Measurements from ENCODE around the gene ZMAT3. TPM values are rescaled to one million over a fixed set of nuclear protein-coding genes. Genes with fewer than 3 reads are reported as not detected.

ZMAT3 gene
- polyA plus RNA-seq, 4 donors: 1.6 to 4.2 (median 2.0) TPM

GRCh38 chr3:179098388-179099077 is 26.9 kb upstream of the ZMAT3 start:
- DNase-seq (no peak), FAIRE-seq (no peak)
- H3K4me1 ChIP-seq (ENCODE audit: control insufficient read depth in 3 of 3, insufficient read depth in 2 of 3, low read depth in 1 of 3, low read length in 2 of 3): no peaks in the 10 kb centered on the region
- H3K27me3 ChIP-seq (ENCODE audit: control insufficient read depth in 3 of 3, insufficient read depth in 3 of 3, low read length in 3 of 3): no peaks in the 10 kb centered on the region
- no peak overlapping the region for H3K27ac ChIP-seq (ENCODE audit: low read depth in 1 of 3, low read length in 2 of 3)
- no peaks in the 10 kb centered on the region for H3K36me3 ChIP-seq (ENCODE audit: control insufficient read depth in 3 of 3, insufficient read depth in 2 of 3, low read depth in 1 of 3, low read length in 3 of 3)
- WGBS, 3 donors: 67 to 76% (median 73%) methylated on average over 7 of the region's 7 CpGs
- H3K9me3 ChIP-seq (ENCODE audit: control insufficient read depth in 2 of 2, insufficient read depth in 1 of 2, low read depth in 1 of 2, low read length in 1 of 2): no peaks in the 10 kb centered on the region
- no peak overlapping the region for H3K4me3 ChIP-seq (ENCODE audit: low read depth in 1 of 3, low read length in 3 of 3)

- no peak for FAIRE-seq
- 79 to 94% (median 90%) methylated on average over 1 of the region's 1 CpG for WGBS, 3 donors
- H3K9me3 ChIP-seq (ENCODE audit: control insufficient read depth in 2 of 2, insufficient read depth in 1 of 2, low read depth in 1 of 2, low read length in 1 of 2): no peaks in the 10 kb centered on the region
- H3K27ac ChIP-seq (ENCODE audit: low read depth in 1 of 3, low read length in 2 of 3): no peak overlapping the region
- no peaks in the 10 kb centered on the region for H3K4me1 ChIP-seq (ENCODE audit: control insufficient read depth in 3 of 3, insufficient read depth in 2 of 3, low read depth in 1 of 3, low read length in 2 of 3)
- H3K27me3 ChIP-seq (ENCODE audit: control insufficient read depth in 3 of 3, insufficient read depth in 3 of 3, low read length in 3 of 3): no peaks in the 10 kb centered on the region
- no peak for DNase-seq
- no peaks in the 10 kb centered on the region for H3K36me3 ChIP-seq (ENCODE audit: control insufficient read depth in 3 of 3, insufficient read depth in 2 of 3, low read depth in 1 of 3, low read length in 3 of 3)
- no peak overlapping the region for H3K4me3 ChIP-seq (ENCODE audit: low read depth in 1 of 3, low read length in 3 of 3)
These were observed 22.2 kb upstream of the ZMAT3 start for GRCh38 chr3:179093807-179094206.

GRCh38 chr3:179091113-179091512 is 19.5 kb upstream of the ZMAT3 start:
- no peaks in the 10 kb centered on the region for H3K27me3 ChIP-seq (ENCODE audit: control insufficient read depth in 3 of 3, insufficient read depth in 3 of 3, low read length in 3 of 3)
- no peaks in the 10 kb centered on the region for H3K36me3 ChIP-seq (ENCODE audit: control insufficient read depth in 3 of 3, insufficient read depth in 2 of 3, low read depth in 1 of 3, low read length in 3 of 3)
- no peaks in the 10 kb centered on the region for H3K9me3 ChIP-seq (ENCODE audit: control insufficient read depth in 2 of 2, insufficient read depth in 1 of 2, low read depth in 1 of 2, low read length in 1 of 2)
- no peak overlapping the region for H3K27ac ChIP-seq (ENCODE audit: low read depth in 1 of 3, low read length in 2 of 3)
- no peaks in the 10 kb centered on the region for H3K4me1 ChIP-seq (ENCODE audit: control insufficient read depth in 3 of 3, insufficient read depth in 2 of 3, low read depth in 1 of 3, low read length in 2 of 3)
- no peak overlapping the region for H3K4me3 ChIP-seq (ENCODE audit: low read depth in 1 of 3, low read length in 3 of 3)
- DNase-seq: no peak
- FAIRE-seq: no peak

- FAIRE-seq (no peak), DNase-seq (peak in 1 of 2 donors; percentile 11)
- no peak overlapping the region for H3K4me3 ChIP-seq (ENCODE audit: low read depth in 1 of 3, low read length in 3 of 3)
- H3K4me1 ChIP-seq (ENCODE audit: control insufficient read depth in 3 of 3, insufficient read depth in 2 of 3, low read depth in 1 of 3, low read length in 2 of 3): no peaks in the 10 kb centered on the region
- no peaks in the 10 kb centered on the region for H3K9me3 ChIP-seq (ENCODE audit: control insufficient read depth in 2 of 2, insufficient read depth in 1 of 2, low read depth in 1 of 2, low read length in 1 of 2)
- no peaks in the 10 kb centered on the region for H3K36me3 ChIP-seq (ENCODE audit: control insufficient read depth in 3 of 3, insufficient read depth in 2 of 3, low read depth in 1 of 3, low read length in 3 of 3)
- H3K27me3 ChIP-seq (ENCODE audit: control insufficient read depth in 3 of 3, insufficient read depth in 3 of 3, low read length in 3 of 3): no peaks in the 10 kb centered on the region
- 11 to 59% (median 31%) methylated on average over 2 of the region's 2 CpGs for WGBS, 3 donors
- H3K27ac ChIP-seq (ENCODE audit: low read depth in 1 of 3, low read length in 2 of 3): no peak overlapping the region
These were observed 16.7 kb upstream of the ZMAT3 start for GRCh38 chr3:179088306-179088705.

GRCh38 chr3:179083977-179084376 is 12.4 kb upstream of the ZMAT3 start:
- no peak for FAIRE-seq
- DNase-seq: no peak

GRCh38 chr3:179082416-179082815 is 10.8 kb upstream of the ZMAT3 start:
- Histone ChIP-seq H3K9me3 (ENCODE audit: control insufficient read depth in 2 of 2, insufficient read depth in 1 of 2, low read depth in 1 of 2, low read length in 1 of 2) (no peaks in the 10 kb centered on the region), H3K4me1 (ENCODE audit: control insufficient read depth in 3 of 3, insufficient read depth in 2 of 3, low read depth in 1 of 3, low read length in 2 of 3) (no peaks in the 10 kb centered on the region), H3K27ac (ENCODE audit: low read depth in 1 of 3, low read length in 2 of 3) (no peak overlapping the region), H3K4me3 (ENCODE audit: low read depth in 1 of 3, low read length in 3 of 3) (no peak overlapping the region), H3K27me3 (ENCODE audit: control insufficient read depth in 3 of 3, insufficient read depth in 3 of 3, low read length in 3 of 3) (no peaks in the 10 kb centered on the region), H3K36me3 (ENCODE audit: control insufficient read depth in 3 of 3, insufficient read depth in 2 of 3, low read depth in 1 of 3, low read length in 3 of 3) (no peaks in the 10 kb centered on the region)
- DNase-seq (no peak), FAIRE-seq (no peak)
- 62 to 76% (median 67%) methylated on average over 3 of the region's 3 CpGs for WGBS, 3 donors

More at GRCh38 chr3:179083977-179084376, 12.4 kb upstream of the ZMAT3 start:
- Histone ChIP-seq H3K27ac (ENCODE audit: low read depth in 1 of 3, low read length in 2 of 3) (no peak overlapping the region), H3K4me1 (ENCODE audit: control insufficient read depth in 3 of 3, insufficient read depth in 2 of 3, low read depth in 1 of 3, low read length in 2 of 3) (no peaks in the 10 kb centered on the region), H3K4me3 (ENCODE audit: low read depth in 1 of 3, low read length in 3 of 3) (no peak overlapping the region), H3K36me3 (ENCODE audit: control insufficient read depth in 3 of 3, insufficient read depth in 2 of 3, low read depth in 1 of 3, low read length in 3 of 3) (no peaks in the 10 kb centered on the region), H3K27me3 (ENCODE audit: control insufficient read depth in 3 of 3, insufficient read depth in 3 of 3, low read length in 3 of 3) (no peaks in the 10 kb centered on the region), H3K9me3 (ENCODE audit: control insufficient read depth in 2 of 2, insufficient read depth in 1 of 2, low read depth in 1 of 2, low read length in 1 of 2) (no peaks in the 10 kb centered on the region)
- WGBS, 3 donors: 54 to 68% (median 61%) methylated on average over 2 of the region's 2 CpGs

- Histone ChIP-seq H3K36me3 (ENCODE audit: control insufficient read depth in 3 of 3, insufficient read depth in 2 of 3, low read depth in 1 of 3, low read length in 3 of 3) (no peaks in the 10 kb centered on the region), H3K9me3 (ENCODE audit: control insufficient read depth in 2 of 2, insufficient read depth in 1 of 2, low read depth in 1 of 2, low read length in 1 of 2) (no peaks in the 10 kb centered on the region), H3K4me1 (ENCODE audit: control insufficient read depth in 3 of 3, insufficient read depth in 2 of 3, low read depth in 1 of 3, low read length in 2 of 3) (no peaks in the 10 kb centered on the region), H3K4me3 (ENCODE audit: low read depth in 1 of 3, low read length in 3 of 3) (no peak overlapping the region), H3K27ac (ENCODE audit: low read depth in 1 of 3, low read length in 2 of 3) (no peak overlapping the region), H3K27me3 (ENCODE audit: control insufficient read depth in 3 of 3, insufficient read depth in 3 of 3, low read length in 3 of 3) (no peaks in the 10 kb centered on the region)
- DNase-seq (no peak), FAIRE-seq (no peak)
- WGBS, 3 donors: 74 to 89% (median 76%) methylated on average over 2 of the region's 2 CpGs
These were observed 10.3 kb upstream of the ZMAT3 start for GRCh38 chr3:179081885-179082284.

GRCh38 chr3:179079537-179079936 is 7.9 kb upstream of the ZMAT3 start:
- Histone ChIP-seq H3K4me1 (ENCODE audit: control insufficient read depth in 3 of 3, insufficient read depth in 2 of 3, low read depth in 1 of 3, low read length in 2 of 3) (no peaks in the 10 kb centered on the region), H3K27me3 (ENCODE audit: control insufficient read depth in 3 of 3, insufficient read depth in 3 of 3, low read length in 3 of 3) (no peaks in the 10 kb centered on the region), H3K4me3 (ENCODE audit: low read depth in 1 of 3, low read length in 3 of 3) (no peak overlapping the region), H3K27ac (ENCODE audit: low read depth in 1 of 3, low read length in 2 of 3) (no peak overlapping the region), H3K36me3 (ENCODE audit: control insufficient read depth in 3 of 3, insufficient read depth in 2 of 3, low read depth in 1 of 3, low read length in 3 of 3) (no peaks in the 10 kb centered on the region), H3K9me3 (ENCODE audit: control insufficient read depth in 2 of 2, insufficient read depth in 1 of 2, low read depth in 1 of 2, low read length in 1 of 2) (no peaks in the 10 kb centered on the region)
- FAIRE-seq (no peak), DNase-seq (no peak)
- 79 to 91% (median 86%) methylated on average over 4 of the region's 4 CpGs for WGBS, 3 donors
